GM19035 (cell line): ENCODE results near the gene CSNK1G1.
"Not testable (repeated sequence)": the region's sequence is repeated elsewhere in the genome, so short reads cannot be mapped to it uniquely, and the experiment has no call there.

Experiments used
- ATAC-seq: cut with Tn5 transposase; IDR thresholded peaks from one replicate; pipeline ENCODE4 v1.9.1; 2021; ENCODE audit not compliant: unreplicated experiment

CSNK1G1 gene

DNA sequence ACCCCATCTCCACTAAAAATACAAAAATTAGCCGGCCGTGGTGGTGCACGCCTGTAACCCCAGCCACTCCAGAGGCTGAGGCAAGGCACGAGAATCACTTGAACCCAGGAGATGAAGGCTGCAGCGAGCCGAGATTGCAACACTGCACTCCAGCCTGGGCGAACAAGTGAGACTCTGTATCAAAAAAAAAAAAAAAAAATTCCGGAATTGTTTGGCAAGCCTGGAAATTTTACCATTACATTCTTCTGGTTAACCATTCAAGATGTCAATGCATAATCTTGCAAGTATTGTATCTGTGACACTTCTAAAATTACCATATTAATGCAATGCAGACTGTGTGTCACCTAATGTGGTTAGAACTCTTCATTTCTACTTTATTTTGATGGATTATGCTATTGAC lies 67.0 kb downstream of the CSNK1G1 start:
- no peak for ATAC-seq

DNA sequence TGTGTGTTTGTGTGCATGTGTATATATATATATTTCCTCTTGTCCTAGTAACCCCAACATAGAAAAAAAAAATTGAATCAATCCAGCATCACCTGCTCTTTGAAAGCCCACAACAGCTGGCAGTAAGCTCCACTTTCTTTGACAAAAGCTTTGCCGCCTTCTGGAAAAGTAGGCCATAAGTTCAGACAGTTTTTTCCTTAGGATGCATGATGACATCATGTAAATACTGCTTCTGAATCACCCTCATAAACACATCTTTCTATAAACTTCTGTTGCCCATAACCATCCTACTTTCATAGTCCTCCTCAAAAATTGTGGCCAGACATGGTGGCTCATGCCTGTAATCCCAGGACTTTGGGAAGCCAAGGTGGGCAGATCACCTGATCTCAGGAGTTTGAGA lies 67.4 kb downstream of the CSNK1G1 start:
- ATAC-seq = no peak

DNA sequence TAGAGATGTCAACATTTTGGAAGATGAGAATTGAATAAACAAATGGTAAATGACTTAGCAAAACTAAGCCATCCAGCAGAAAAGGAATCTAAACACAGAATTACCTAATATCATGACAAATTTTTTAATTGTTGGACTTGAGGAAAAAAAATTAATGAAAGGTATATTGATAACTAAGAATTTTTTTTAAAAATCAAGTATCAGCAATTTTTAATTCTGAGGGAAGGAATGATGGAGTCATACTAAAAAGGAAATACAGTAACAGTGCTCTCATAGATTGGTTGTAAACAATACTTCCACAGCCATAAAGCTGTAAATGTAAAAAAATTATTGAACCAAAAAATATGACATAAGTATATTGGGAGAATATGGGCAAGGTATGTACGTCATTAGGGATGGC lies 68.0 kb downstream of the CSNK1G1 start:
- no peak for ATAC-seq

- no peak for ATAC-seq
Observed at GRCh38 chr15:64286473-64286872, 69.5 kb downstream of the CSNK1G1 start.

GRCh38 chr15:64285871-64286270 lies 70.1 kb downstream of the CSNK1G1 start:
- no peak for ATAC-seq

GRCh38 chr15:64285150-64285549 lies 70.8 kb downstream of the CSNK1G1 start:
- no peak for ATAC-seq

DNA sequence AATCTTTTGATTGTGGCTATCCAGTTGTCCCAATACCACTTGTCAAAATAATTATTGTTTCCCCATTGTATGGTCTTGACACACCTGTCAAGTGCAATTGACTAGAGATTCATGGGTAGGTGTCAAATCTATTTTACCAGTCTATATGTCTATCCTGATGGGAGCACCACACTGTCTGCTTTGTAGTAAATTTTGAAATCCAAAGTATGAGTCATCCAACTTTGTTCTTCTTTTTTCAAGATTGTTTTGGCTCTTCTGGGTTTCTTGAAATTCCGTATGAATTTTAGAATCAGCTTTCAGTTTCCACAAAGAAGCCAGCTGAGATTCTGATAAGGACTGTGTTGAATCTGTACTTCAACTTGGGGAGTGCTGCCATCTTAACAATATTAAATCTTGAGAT lies 71.9 kb downstream of the CSNK1G1 start:
- ATAC-seq = no peak

GRCh38 chr15:64282701-64283100 lies 73.3 kb downstream of the CSNK1G1 start:
- no peak for ATAC-seq

DNA sequence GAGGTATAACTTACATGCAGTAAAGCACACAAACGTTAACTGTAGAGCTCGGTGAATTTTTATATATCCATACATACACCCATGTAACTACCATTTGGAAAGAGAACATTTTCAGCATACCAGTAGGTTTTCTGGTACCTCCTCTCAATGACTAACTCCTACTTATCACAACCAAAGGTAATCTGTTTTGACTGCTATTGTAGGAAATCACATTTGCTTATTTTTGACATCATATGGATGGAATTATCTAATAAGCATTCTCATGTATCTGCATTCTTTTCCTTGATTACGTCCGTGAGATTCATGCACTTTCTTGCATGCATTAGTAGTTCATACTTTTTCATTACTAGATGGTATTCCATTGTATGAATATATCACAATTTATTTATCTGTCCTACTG lies 76.8 kb downstream of the CSNK1G1 start:
- ATAC-seq = no peak

DNA sequence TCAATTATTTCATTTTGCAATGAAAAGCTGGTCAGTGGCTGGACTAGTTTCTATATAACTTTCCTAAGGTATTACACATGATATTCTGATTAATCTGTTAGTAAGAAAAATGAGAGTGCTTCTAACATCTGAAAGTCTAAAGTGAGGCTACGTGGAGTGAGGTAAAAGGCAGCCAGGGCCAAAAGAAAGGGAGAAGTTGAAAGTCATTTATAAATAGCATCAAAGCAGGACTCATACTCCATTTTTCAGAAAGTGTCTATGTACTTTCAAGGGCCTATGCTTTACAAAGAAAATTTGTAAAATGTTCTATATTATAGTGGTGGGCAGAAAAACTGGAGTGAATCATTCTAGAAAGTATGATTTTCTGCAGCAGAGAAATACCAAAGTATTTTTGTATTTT lies 80.0 kb downstream of the CSNK1G1 start:
- no peak for ATAC-seq

DNA sequence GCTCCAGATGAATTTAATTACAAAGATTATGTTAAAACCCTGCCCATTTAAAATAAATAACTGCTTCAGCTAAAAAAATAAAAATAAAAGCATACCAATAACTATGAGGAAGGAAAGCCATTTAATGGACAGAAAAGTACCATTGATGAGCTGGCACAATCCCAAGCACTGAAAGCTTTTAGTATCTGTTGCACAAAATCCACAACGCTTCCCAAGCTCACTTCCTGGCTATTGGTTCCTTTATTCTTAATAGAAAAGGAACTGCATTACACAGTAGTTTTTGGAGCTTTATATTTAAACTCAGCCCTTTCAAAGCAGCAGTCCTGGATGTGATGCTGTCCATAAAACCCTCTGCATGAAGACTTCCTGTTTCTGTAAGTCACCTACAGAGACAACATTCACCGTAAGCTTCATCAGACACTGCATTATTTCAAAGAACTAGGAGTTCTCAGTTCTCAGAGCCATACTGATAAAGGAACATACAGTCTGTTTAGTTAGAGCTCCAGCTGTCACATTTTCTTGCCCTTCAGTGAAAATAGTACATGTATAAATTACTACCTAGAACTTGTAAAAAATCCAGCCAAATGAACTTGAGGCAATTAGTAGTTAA lies 81.5 kb downstream of the CSNK1G1 start:
- no peak for ATAC-seq

DNA sequence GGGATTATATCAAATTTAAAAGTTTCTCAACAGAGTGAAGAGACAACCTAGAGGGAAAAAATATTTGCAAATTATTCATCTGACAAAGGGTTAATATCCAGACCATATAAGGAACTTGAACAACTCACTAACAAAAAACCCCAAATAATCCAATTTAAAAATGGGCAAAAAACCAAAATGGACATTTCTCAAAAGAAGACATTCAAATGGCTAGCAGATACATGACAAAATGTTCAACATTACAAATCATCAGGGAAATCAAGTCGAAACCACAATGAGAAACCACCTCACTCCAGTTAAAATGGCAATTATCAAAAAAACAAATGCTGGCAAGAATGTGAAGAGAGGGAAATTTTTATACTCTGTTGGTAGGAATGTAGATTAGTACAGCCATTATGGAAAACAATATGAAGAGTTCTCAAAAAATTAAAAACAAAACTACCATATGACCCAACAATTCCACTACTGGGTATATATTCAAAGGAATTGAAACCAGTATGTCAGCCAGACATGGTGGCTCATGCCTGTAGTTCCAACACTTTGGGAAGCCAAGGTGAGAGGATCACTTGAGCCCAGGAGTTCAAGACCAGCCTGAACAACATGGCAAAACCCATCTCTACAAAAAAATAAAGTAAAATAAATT lies 88.5 kb downstream of the CSNK1G1 start:
- no peak for ATAC-seq

DNA sequence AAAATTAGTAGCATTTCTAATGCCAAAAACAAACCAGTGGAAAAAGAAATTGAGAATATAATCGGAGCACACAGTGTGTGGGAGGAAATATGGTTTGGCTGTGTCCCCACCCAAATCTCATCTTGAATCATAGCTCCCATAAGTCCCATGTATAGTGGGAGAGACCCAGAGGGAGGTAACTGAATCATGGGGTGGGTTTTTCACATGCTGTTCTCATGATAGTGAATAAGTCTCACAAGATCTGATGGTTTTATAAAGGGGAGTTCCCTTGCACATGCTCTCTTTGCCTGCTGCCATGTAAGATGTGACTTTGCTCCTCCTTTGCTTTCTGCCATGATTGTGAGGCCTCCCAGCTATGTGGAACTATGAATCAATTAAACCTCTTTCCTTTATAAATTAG lies 90.8 kb downstream of the CSNK1G1 start:
- ATAC-seq = not testable (repeated sequence)

GRCh38 chr15:64264502-64264901 lies 91.5 kb downstream of the CSNK1G1 start:
- ATAC-seq = no peak

DNA sequence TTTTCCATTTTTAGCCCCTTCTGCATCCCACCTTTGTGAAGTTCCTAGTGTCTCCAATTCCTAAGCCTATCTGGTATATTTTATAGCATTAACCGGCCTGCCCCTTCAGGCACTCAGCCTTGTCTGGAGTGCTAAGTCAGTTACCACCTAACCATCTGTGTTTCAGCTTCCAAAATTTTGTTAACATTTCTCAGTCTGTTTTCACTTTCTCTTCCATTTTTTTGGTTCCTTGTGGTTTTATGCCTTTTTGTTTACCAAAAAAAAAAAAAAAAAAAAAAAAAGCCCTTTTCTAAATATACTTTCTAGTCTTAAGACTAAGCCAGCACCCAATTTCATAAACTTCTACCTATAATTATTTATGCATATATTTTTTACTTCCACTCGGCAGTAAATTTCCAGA lies 92.4 kb downstream of the CSNK1G1 start:
- no peak for ATAC-seq

DNA sequence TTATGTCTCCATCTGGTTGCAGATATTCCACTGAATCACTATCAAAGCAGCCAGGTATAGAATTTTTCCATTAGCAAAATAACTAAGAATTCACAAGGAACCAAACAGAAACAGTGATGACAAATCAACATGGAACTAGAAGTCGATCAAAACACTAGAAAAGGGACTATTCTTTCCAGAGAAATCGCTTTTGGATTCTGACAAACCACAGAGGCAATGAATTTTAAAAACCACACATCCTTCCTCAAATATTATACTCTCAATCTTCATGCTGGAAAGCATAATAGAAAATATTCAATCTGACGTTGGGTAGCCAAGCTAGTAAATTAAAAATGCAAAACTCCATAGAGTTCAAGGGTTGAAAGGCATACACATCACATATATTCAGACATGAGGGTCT lies 99.9 kb downstream of the CSNK1G1 start:
- no peak for ATAC-seq

GRCh38 chr15:64251658-64252057 lies 104.3 kb downstream of the CSNK1G1 start:
- no peak for ATAC-seq

- ATAC-seq = no peak
Observed at GRCh38 chr15:64251121-64251520, 104.9 kb downstream of the CSNK1G1 start.

GRCh38 chr15:64249883-64250575 lies 105.9 kb downstream of the CSNK1G1 start:
- no peak for ATAC-seq

DNA sequence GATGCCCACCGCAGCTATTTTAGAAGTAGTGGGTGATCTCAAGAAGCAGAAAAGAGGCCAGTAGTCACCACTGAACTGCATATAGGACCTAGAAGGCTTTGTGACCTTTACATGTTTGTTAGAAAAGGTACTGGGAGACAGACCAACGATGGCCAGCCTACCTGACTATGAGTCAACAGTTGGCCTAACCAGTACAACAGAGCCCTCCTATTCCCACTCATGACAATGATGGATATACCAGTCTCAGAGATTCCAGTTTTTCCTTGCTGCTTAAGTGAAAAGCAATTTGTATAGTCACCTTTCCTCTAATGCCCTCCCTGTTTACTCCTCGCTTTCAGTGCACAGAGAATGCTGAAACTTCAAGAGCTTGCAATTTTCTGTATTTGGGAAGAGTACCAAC lies 106.6 kb downstream of the CSNK1G1 start:
- ATAC-seq = no peak

GRCh38 chr15:64247906-64248541 lies 107.9 kb downstream of the CSNK1G1 start:
- peak; percentile 58 for ATAC-seq

DNA sequence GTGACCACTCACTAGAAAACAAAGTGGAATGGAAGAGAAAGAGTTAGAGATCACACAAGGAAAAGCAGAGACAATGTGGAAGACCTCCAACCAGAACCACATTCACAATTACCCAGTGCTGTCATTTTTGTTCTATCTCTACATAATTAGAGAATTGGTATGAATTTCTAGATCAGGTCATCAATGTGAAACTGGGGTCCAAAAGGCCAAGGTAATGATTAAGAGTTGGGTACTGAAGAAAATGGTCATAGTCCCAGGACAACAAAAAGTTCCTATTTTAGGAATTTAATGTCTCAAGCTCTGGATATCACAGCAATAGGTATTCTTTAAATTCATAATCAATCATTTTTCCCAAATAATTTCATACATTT lies 108.5 kb downstream of the CSNK1G1 start:
- ATAC-seq = no peak
